GM12864 (cell line): ENCODE measurements around the gene TLR8.

ENCODE experiments used
- DNase-seq: peaks from one replicate; pipeline ENCODE4 v3.0.0-alpha.2; 2011; ENCODE audit warnings: low read depth
- H3K4me3 ChIP-seq: 2 replicates; pipeline ENCODE4 v1.5.1; 2011; ENCODE audit warnings: mild to moderate bottlenecking, low read depth, low read length, control low read depth
- TF ChIP-seq, protein P1 (sequence below): IDR thresholded peaks from 2 replicates; pipeline ENCODE4 v1.5.1; 2011; ENCODE audit warnings: low read depth, mild to moderate bottlenecking, moderate library complexity, low read length, control low read depth, inconsistent platforms; ENCODE audit errors: missing control alignments

Gene TLR8

DNA sequence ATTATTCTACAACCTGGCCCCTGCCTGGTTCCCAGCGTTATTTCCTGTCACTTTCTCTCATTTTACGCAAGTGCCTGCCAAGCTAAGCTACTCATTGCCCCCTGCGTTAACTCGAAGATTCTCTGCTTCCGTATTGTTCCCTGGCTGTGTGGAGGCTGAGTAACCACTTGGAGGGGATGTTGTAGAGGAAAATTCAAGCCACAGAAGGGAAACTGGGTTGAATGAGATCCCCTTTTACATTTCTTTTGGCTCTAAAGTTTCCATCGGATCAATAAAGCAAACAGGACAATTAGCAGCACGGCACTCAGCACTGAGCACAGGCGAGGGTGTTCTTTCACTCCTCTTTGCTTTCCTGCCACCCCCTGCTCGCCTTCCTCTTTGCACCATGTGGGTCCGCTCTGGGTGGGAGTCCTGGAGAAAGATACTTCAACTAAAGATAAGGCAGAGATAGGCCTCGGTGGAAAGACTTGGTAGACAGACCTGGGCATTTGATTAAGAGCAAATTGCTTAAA, 64.3 kb downstream of the TLR8 start:
- TF ChIP-seq, protein P1, sequence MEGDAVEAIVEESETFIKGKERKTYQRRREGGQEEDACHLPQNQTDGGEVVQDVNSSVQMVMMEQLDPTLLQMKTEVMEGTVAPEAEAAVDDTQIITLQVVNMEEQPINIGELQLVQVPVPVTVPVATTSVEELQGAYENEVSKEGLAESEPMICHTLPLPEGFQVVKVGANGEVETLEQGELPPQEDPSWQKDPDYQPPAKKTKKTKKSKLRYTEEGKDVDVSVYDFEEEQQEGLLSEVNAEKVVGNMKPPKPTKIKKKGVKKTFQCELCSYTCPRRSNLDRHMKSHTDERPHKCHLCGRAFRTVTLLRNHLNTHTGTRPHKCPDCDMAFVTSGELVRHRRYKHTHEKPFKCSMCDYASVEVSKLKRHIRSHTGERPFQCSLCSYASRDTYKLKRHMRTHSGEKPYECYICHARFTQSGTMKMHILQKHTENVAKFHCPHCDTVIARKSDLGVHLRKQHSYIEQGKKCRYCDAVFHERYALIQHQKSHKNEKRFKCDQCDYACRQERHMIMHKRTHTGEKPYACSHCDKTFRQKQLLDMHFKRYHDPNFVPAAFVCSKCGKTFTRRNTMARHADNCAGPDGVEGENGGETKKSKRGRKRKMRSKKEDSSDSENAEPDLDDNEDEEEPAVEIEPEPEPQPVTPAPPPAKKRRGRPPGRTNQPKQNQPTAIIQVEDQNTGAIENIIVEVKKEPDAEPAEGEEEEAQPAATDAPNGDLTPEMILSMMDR, result no peak
- no peak for DNase-seq
- H3K4me3 ChIP-seq, result peak overlapping the region; percentile 61; the same call in 1 of the 2 replicates

DNA sequence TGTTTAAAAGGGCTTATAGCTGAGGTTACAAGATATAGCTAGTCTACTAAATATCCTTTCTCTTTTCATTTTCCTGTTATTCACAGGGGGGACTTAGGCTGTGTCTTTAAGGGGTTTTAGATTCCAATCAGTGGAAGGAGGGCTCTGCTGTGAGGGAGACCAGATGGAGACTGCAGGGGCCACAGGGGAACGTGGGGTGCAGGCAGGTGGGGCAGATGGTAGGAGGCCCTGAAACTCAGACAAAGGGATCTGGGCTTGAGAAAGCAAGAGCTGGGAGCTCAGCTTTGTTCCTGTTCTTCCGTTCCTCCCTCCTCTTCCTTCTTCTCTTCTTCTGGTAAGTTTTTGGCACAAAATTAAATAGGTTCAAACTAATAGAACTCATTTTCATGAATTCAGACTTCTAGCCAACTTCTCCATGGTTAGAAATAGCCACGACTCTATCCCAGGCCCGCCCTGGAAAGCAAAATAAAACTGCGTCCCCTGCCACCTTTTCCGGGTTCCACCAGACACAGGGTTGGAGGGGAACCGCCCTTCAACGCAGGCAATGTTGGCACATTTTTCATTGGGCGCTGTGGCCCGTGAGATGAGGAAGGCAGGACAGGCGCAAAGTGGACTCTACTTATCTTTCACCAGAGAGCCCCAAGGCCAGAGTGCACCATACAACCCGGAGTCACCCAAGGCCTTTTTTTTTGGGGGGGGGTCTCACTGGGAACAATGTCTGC, 65.0 kb downstream of the TLR8 start:
- TF ChIP-seq, protein P1, result no peak
- H3K4me3 ChIP-seq, result peak overlapping the region; percentile 61
- no peak for DNase-seq

DNA sequence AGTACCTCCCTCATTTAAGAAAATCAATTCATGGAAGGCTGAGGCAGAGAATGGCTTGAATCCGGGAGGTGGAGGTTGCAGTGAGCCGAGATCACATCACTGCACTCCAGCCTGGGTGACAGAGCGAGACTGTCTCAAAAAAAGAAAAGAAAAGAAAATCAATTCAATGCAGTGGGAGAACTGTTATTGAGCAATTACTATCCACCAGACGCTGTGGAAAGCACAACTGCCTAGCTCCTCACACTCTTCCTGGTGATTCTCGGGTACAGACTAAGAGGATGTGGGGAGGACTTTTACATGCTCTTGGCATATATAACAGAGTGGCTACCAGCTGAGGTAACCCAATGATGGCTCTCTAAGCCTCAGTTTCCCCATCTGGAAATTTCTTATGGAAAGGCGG, 65.8 kb downstream of the TLR8 start:
- peak overlapping the region; percentile 61 for H3K4me3 ChIP-seq
- TF ChIP-seq, protein P1, result no peak
- DNase-seq, result no peak
